HCT116 (cell line): ENCODE data around the gene LMBR1. TPM values are rescaled to one million over a fixed set of nuclear protein-coding genes. Genes with fewer than 3 reads are reported as not detected.

Experiments
- ATAC-seq: fragments of 200-7000 bp; cut with Tn5 transposase; 2 replicates; pipeline ENCODE4 v1.9.1; 2020; ENCODE audit warnings: mild to moderate bottlenecking, moderate library complexity
- BruUV-seq: library from RNA; stranded (reverse); fragments of 400-500 nt; replicated peaks from 2 replicates; lab custom pipeline; 2021; lab: Mats Ljungman, UMichigan
- CTCF ChIA-PET: fragments of 300-600 bp; sonication (Branson Sonifier 250); formaldehyde crosslinking; loops from one replicate; lab custom pipeline; 2021; ENCODE audit warnings: antibody characterized with exemption; lab: Charles Lee
- POLR2A ChIA-PET: fragments of 300-600, 350-600 bp; sonication (Branson Sonifier 250); formaldehyde crosslinking; loops from one replicate; lab custom pipeline; 2021; ENCODE audit warnings: antibody characterized with exemption; lab: Charles Lee
- RAD21 ChIA-PET, 2 experiments: fragments of 300-600 bp; sonication (Branson Sonifier 250); formaldehyde crosslinking; loops; one replicate each; lab custom pipeline; 2023; ENCODE audit warnings: low total read pairs in 2 of 2; ENCODE audit not compliant: uncharacterized antibody in 2 of 2, unreplicated experiment in 2 of 2, low non-redundant PET in 1 of 2; lab: Charles Lee
- DNase-seq: peaks from one replicate; pipeline ENCODE4 v3.0.0-alpha.2; 2010; ENCODE audit warnings: low read depth, low spot score
- H2AFZ ChIP-seq: fragments of 200-600 bp; shearing (Covaris generic), sonication (generic); 2 replicates; pipeline ENCODE4 v1.6.1; 2017; ENCODE audit warnings: low read depth, mixed run types, mixed read lengths, antibody characterized with exemption, low read length; ENCODE audit not compliant: poor library complexity, severe bottlenecking
- H3K27ac ChIP-seq: 2 replicates; pipeline ENCODE4 v1.5.1; 2012; ENCODE audit warnings: low read depth, low read length
- H3K27me3 ChIP-seq: fragments of 200-600 bp; sonication (generic); 2 replicates; pipeline ENCODE4 v1.6.1; 2016; ENCODE audit warnings: mixed run types, low read length, mixed read lengths; ENCODE audit not compliant: insufficient read depth
- H3K36me3 ChIP-seq, 2 experiments: fragments of 200-500 bp in 1 of 2; fragments of 200-600 bp in 1 of 2; sonication (Bioruptor generic) in 1 of 2; sonication (generic) in 1 of 2; 2 replicates each; pipeline versions ENCODE4 v1.5.1 to v1.6.1; 2014 to 2016; ENCODE audit warnings: low read length in 2 of 2, inconsistent platforms in 1 of 2, mixed read lengths in 1 of 2, mixed run types in 1 of 2; ENCODE audit not compliant: insufficient read depth in 2 of 2, control insufficient read depth in 1 of 2
- H3K4me1 ChIP-seq, 2 experiments: fragments of 200-600 bp in 1 of 2; sonication (generic) in 1 of 2; 2 replicates each; pipeline versions ENCODE4 v1.5.1 to v1.6.1; 2012 to 2017; ENCODE audit warnings: low read length in 2 of 2, inconsistent platforms in 1 of 2, mild to moderate bottlenecking in 1 of 2, mixed read lengths in 1 of 2, mixed run types in 1 of 2, moderate library complexity in 1 of 2; ENCODE audit not compliant: insufficient read depth in 2 of 2, control insufficient read depth in 1 of 2
- H3K4me2 ChIP-seq: fragments of 200-600 bp; sonication (generic); 2 replicates; pipeline ENCODE4 v1.6.1; 2017; ENCODE audit warnings: mixed run types, low read length, mixed read lengths
- H3K4me3 ChIP-seq, 2 experiments: fragments of 200-600 bp in 1 of 2; sonication (generic) in 1 of 2; replicated peaks in 1 of 2; 2 replicates each; pipeline ENCODE4 v1.5.1; 2011 to 2016; ENCODE audit warnings: low read length in 2 of 2, control low read depth in 1 of 2, low read depth in 1 of 2, mild to moderate bottlenecking in 1 of 2, mixed read lengths in 1 of 2, mixed run types in 1 of 2
- H3K79me2 ChIP-seq: fragments of 200-600 bp; sonication (generic); 2 replicates; pipeline ENCODE4 v1.6.1; 2017; ENCODE audit warnings: mild to moderate bottlenecking, mixed run types, low read length, moderate library complexity, mixed read lengths; ENCODE audit not compliant: insufficient read depth
- H3K9ac ChIP-seq: fragments of 200-600 bp; sonication (generic); 2 replicates; pipeline ENCODE4 v1.6.1; 2016; ENCODE audit warnings: low read length, mixed read lengths
- H3K9me2 ChIP-seq: fragments of 200-600 bp; sonication (generic), shearing (Covaris generic); 2 replicates; pipeline ENCODE4 v1.6.1; 2017; ENCODE audit warnings: mixed run types, mild to moderate bottlenecking, moderate library complexity; ENCODE audit not compliant: insufficient read depth
- H3K9me3 ChIP-seq, 2 experiments: fragments of 200-500 bp in 1 of 2; fragments of 200-600 bp in 1 of 2; sonication (Bioruptor generic) in 1 of 2; sonication (generic) in 1 of 2; 2 replicates each; pipeline ENCODE4 v1.6.1; 2014 to 2017; ENCODE audit warnings: low read length in 2 of 2, mixed read lengths in 2 of 2, inconsistent platforms in 1 of 2, low read depth in 1 of 2, mild to moderate bottlenecking in 1 of 2, mixed run types in 1 of 2, moderate library complexity in 1 of 2; ENCODE audit not compliant: control insufficient read depth in 1 of 2, insufficient read depth in 1 of 2
- H4K20me1 ChIP-seq: fragments of 200-600 bp; sonication (generic), shearing (Covaris generic); 2 replicates; pipeline ENCODE4 v1.6.1; 2017; ENCODE audit warnings: mixed run types, mild to moderate bottlenecking, moderate library complexity; ENCODE audit not compliant: insufficient read depth
- CBX3 ChIP-seq: IDR thresholded peaks from 2 replicates; pipeline ENCODE4 v1.6.1; 2012; ENCODE audit warnings: low read depth
- CEBPB ChIP-seq: IDR thresholded peaks from 2 replicates; pipeline ENCODE4 v1.6.1; 2012; ENCODE audit warnings: low read depth
- EGR1 ChIP-seq: IDR thresholded peaks from 2 replicates; pipeline ENCODE4 v1.6.1; 2012; ENCODE audit warnings: low read depth
- EZH2 ChIP-seq: fragments of 200-600 bp; sonication (generic); IDR thresholded peaks from 2 replicates; pipeline ENCODE4 v1.6.1; 2017; ENCODE audit warnings: antibody characterized with exemption, mixed run types
- EZH2phosphoT487 ChIP-seq: fragments of 200-600 bp; IDR thresholded peaks from 2 replicates; pipeline ENCODE4 v1.6.1; 2018; ENCODE audit warnings: antibody characterized with exemption, borderline replicate concordance
- FOSL1 ChIP-seq: IDR thresholded peaks from 2 replicates; pipeline ENCODE4 v1.6.1; 2012; ENCODE audit warnings: low read depth
- JUND ChIP-seq: IDR thresholded peaks from 2 replicates; pipeline ENCODE4 v1.6.1; 2012
- POLR2A ChIP-seq: IDR thresholded peaks from 2 replicates; pipeline ENCODE4 v1.7.0; 2011; ENCODE audit warnings: borderline replicate concordance; ENCODE audit not compliant: insufficient read depth, insufficient read length; ENCODE audit errors: extremely low read depth
- POLR2AphosphoS5 ChIP-seq: IDR thresholded peaks from 2 replicates; pipeline ENCODE4 v1.6.1; 2011; ENCODE audit warnings: mild to moderate bottlenecking, low read depth, low read length, moderate library complexity
- RAD21 ChIP-seq: IDR thresholded peaks from 2 replicates; pipeline ENCODE4 v1.6.1; 2012; ENCODE audit warnings: low read depth, mild to moderate bottlenecking
- SIN3A ChIP-seq: IDR thresholded peaks from 2 replicates; pipeline ENCODE4 v1.6.1; 2012; ENCODE audit warnings: low read depth
- TCF7L2 ChIP-seq: IDR thresholded peaks from 2 replicates; pipeline ENCODE4 v1.7.0; 2011; ENCODE audit warnings: borderline replicate concordance, inconsistent platforms; ENCODE audit not compliant: insufficient read depth, insufficient read length; ENCODE audit errors: extremely low read depth
- YY1 ChIP-seq: IDR thresholded peaks from 2 replicates; pipeline ENCODE4 v1.6.1; 2011; ENCODE audit warnings: low read length, low read depth, moderate library complexity, mild to moderate bottlenecking; ENCODE audit not compliant: insufficient replicate concordance; ENCODE audit errors: extremely low read depth
- ZFX ChIP-seq: fragments of 450-650 bp; IDR thresholded peaks from 2 replicates; pipeline ENCODE4 v1.6.1; 2017
- ZNF274 ChIP-seq: fragments of 200-500 bp; sonication (Bioruptor generic); IDR thresholded peaks from 2 replicates; pipeline ENCODE4 v1.6.1; 2014; ENCODE audit warnings: mild to moderate bottlenecking, low read depth, low read length, inconsistent platforms
- intact Hi-C: fragments of 100-400 bp; cut with micrococcal nuclease; formaldehyde crosslinking; loops from 2 replicates; pipeline ENCODE4 v1.10.0; 2022
- total RNA-seq: library from RNA; stranded (reverse); gene quantifications from one replicate; pipeline ENCODE4 v1.2.1, GENCODE V29; 2021; ENCODE audit not compliant: unreplicated experiment
- TF ChIP-seq, protein P1 (sequence below): IDR thresholded peaks from 2 replicates; pipeline ENCODE4 v1.6.1; 2011; ENCODE audit warnings: mild to moderate bottlenecking, low read length, moderate library complexity; ENCODE audit not compliant: insufficient replicate concordance; ENCODE audit errors: extremely low read depth
- TF ChIP-seq, protein P2 (sequence below): IDR thresholded peaks from 2 replicates; pipeline ENCODE4 v1.6.1; 2012; ENCODE audit warnings: low read depth
- TF ChIP-seq, protein P3 (sequence below): IDR thresholded peaks from 2 replicates; pipeline ENCODE4 v1.6.1; 2012
- TF ChIP-seq, protein P4 (sequence below), 3 experiments: fragments of 200-600 bp in 1 of 3; sonication (generic) in 1 of 3; IDR thresholded peaks in 2 of 3; conservative IDR thresholded peaks in 1 of 3; 2 replicates each; pipeline ENCODE4 v1.5.1; 2012 to 2017; ENCODE audit warnings: low read depth in 2 of 3, low read length in 2 of 3, antibody characterized with exemption in 1 of 3, borderline replicate concordance in 1 of 3, control low read depth in 1 of 3, mild to moderate bottlenecking in 1 of 3, mixed read lengths in 1 of 3, mixed run types in 1 of 3, moderate library complexity in 1 of 3; ENCODE audit not compliant: insufficient read depth in 1 of 3

Gene LMBR1
- total RNA-seq, 1 experiment from 2014 or later = 84.0 TPM

DNA sequence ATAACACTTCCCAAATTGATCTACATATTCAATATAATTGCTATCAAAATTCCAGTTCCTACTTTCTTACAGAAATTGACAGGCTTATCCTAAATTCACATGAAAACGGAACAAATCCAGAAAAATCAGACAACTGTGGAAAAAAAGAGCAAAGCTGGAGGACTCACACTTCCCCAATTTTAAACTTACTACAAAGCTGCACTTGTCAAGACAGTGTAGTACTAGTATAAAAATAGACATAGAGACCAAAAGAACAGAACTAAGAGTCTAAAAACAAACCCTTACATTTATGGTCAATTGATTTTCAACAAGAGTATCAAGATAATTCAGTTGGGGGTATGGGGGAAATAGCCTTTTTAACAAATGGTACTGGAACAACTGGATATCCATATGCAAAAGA is 27.5 kb downstream of the LMBR1 start:
- no TSS peak for BruUV-seq

More for the DNA sequence above, 27.5 kb downstream of the LMBR1 start:
- Histone ChIP-seq H3K4me2 (no peak overlapping the region), H3K4me3 (no peak overlapping the region), H2AFZ (no peak overlapping the region), H3K4me1 (no peaks in the 10 kb centered on the region), H3K27me3 (no peaks in the 10 kb centered on the region), H3K9me3 (peaks cover 3 to 11% of the 10 kb centered on the region in 2 experiments; a peak in 1 of 4 replicates), H3K36me3 (peaks cover 0 to 12% of the 10 kb centered on the region in 2 experiments; a peak in 1 of 4 replicates), H3K9ac (no peak overlapping the region), H3K27ac (no peak overlapping the region), H3K9me2 (no peaks in the 10 kb centered on the region), H3K79me2 (peaks cover 91% of the 10 kb centered on the region)
- ATAC-seq (no peak), DNase-seq (no peak)
- RAD21 ChIA-PET = no interaction called here
- POLR2A ChIA-PET = no interaction called here
- intact Hi-C loops = no loop called here
- CTCF ChIA-PET = no interaction called here
- TF ChIP-seq CBX3 (no peak), ZFX (no peak), EZH2phosphoT487 (no peak), FOSL1 (no peak), ZNF274 (no peak), POLR2A (no peak), EZH2 (no peak), CEBPB (no peak), YY1 (no peak), POLR2AphosphoS5 (no peak), SIN3A (no peak), RAD21 (no peak), EGR1 (no peak), TCF7L2 (no peak), JUND (no peak)
- TF ChIP-seq, protein P1, sequence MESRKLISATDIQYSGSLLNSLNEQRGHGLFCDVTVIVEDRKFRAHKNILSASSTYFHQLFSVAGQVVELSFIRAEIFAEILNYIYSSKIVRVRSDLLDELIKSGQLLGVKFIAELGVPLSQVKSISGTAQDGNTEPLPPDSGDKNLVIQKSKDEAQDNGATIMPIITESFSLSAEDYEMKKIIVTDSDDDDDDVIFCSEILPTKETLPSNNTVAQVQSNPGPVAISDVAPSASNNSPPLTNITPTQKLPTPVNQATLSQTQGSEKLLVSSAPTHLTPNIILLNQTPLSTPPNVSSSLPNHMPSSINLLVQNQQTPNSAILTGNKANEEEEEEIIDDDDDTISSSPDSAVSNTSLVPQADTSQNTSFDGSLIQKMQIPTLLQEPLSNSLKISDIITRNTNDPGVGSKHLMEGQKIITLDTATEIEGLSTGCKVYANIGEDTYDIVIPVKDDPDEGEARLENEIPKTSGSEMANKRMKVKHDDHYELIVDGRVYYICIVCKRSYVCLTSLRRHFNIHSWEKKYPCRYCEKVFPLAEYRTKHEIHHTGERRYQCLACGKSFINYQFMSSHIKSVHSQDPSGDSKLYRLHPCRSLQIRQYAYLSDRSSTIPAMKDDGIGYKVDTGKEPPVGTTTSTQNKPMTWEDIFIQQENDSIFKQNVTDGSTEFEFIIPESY = no peak
- TF ChIP-seq, protein P2, sequence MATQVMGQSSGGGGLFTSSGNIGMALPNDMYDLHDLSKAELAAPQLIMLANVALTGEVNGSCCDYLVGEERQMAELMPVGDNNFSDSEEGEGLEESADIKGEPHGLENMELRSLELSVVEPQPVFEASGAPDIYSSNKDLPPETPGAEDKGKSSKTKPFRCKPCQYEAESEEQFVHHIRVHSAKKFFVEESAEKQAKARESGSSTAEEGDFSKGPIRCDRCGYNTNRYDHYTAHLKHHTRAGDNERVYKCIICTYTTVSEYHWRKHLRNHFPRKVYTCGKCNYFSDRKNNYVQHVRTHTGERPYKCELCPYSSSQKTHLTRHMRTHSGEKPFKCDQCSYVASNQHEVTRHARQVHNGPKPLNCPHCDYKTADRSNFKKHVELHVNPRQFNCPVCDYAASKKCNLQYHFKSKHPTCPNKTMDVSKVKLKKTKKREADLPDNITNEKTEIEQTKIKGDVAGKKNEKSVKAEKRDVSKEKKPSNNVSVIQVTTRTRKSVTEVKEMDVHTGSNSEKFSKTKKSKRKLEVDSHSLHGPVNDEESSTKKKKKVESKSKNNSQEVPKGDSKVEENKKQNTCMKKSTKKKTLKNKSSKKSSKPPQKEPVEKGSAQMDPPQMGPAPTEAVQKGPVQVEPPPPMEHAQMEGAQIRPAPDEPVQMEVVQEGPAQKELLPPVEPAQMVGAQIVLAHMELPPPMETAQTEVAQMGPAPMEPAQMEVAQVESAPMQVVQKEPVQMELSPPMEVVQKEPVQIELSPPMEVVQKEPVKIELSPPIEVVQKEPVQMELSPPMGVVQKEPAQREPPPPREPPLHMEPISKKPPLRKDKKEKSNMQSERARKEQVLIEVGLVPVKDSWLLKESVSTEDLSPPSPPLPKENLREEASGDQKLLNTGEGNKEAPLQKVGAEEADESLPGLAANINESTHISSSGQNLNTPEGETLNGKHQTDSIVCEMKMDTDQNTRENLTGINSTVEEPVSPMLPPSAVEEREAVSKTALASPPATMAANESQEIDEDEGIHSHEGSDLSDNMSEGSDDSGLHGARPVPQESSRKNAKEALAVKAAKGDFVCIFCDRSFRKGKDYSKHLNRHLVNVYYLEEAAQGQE = no peak
- TF ChIP-seq, protein P3, sequence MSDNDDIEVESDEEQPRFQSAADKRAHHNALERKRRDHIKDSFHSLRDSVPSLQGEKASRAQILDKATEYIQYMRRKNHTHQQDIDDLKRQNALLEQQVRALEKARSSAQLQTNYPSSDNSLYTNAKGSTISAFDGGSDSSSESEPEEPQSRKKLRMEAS = no peak
- TF ChIP-seq, protein P4, sequence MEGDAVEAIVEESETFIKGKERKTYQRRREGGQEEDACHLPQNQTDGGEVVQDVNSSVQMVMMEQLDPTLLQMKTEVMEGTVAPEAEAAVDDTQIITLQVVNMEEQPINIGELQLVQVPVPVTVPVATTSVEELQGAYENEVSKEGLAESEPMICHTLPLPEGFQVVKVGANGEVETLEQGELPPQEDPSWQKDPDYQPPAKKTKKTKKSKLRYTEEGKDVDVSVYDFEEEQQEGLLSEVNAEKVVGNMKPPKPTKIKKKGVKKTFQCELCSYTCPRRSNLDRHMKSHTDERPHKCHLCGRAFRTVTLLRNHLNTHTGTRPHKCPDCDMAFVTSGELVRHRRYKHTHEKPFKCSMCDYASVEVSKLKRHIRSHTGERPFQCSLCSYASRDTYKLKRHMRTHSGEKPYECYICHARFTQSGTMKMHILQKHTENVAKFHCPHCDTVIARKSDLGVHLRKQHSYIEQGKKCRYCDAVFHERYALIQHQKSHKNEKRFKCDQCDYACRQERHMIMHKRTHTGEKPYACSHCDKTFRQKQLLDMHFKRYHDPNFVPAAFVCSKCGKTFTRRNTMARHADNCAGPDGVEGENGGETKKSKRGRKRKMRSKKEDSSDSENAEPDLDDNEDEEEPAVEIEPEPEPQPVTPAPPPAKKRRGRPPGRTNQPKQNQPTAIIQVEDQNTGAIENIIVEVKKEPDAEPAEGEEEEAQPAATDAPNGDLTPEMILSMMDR (IDR thresholded peaks at IDR 0.05 in 2 of 3, conservative IDR thresholded peaks at IDR 0.05 in 1 of 3; ENCODE audit: borderline replicate concordance in 1 of 3, insufficient read depth in 1 of 3, low read depth in 2 of 3, low read length in 2 of 3) = no peak
- TF ChIP-seq, all 23 proteins: peak for 0
- no peaks in the 10 kb centered on the region; the same call in 1 of the 2 replicates for H4K20me1 ChIP-seq
